ENCODE results near the gene CDC42EP4.

- no peak for TF ChIP-seq CTCF (IDR thresholded peaks at IDR 0.05; ENCODE audit: poor library complexity, severe bottlenecking)
- no peak for TF ChIP-seq TAF1 (IDR thresholded peaks at IDR 0.05; ENCODE audit: low read depth)
- no peak for TF ChIP-seq EP300 (conservative IDR thresholded peaks at IDR 0.05; ENCODE audit: poor library complexity, severe bottlenecking)
- TF ChIP-seq EZH2 (IDR thresholded peaks at IDR 0.05; ENCODE audit: borderline replicate concordance, insufficient read depth, low read length, poor library complexity, severe bottlenecking): no peak
- no peak for TF ChIP-seq RAD21 (conservative IDR thresholded peaks at IDR 0.05)
- no peak for TF ChIP-seq POLR2AphosphoS5 (IDR thresholded peaks at IDR 0.05)
- TF ChIP-seq, protein P1, sequence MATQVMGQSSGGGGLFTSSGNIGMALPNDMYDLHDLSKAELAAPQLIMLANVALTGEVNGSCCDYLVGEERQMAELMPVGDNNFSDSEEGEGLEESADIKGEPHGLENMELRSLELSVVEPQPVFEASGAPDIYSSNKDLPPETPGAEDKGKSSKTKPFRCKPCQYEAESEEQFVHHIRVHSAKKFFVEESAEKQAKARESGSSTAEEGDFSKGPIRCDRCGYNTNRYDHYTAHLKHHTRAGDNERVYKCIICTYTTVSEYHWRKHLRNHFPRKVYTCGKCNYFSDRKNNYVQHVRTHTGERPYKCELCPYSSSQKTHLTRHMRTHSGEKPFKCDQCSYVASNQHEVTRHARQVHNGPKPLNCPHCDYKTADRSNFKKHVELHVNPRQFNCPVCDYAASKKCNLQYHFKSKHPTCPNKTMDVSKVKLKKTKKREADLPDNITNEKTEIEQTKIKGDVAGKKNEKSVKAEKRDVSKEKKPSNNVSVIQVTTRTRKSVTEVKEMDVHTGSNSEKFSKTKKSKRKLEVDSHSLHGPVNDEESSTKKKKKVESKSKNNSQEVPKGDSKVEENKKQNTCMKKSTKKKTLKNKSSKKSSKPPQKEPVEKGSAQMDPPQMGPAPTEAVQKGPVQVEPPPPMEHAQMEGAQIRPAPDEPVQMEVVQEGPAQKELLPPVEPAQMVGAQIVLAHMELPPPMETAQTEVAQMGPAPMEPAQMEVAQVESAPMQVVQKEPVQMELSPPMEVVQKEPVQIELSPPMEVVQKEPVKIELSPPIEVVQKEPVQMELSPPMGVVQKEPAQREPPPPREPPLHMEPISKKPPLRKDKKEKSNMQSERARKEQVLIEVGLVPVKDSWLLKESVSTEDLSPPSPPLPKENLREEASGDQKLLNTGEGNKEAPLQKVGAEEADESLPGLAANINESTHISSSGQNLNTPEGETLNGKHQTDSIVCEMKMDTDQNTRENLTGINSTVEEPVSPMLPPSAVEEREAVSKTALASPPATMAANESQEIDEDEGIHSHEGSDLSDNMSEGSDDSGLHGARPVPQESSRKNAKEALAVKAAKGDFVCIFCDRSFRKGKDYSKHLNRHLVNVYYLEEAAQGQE (IDR thresholded peaks at IDR 0.05; ENCODE audit: borderline replicate concordance): no peak
- no peak for TF ChIP-seq SMC3 (conservative IDR thresholded peaks at IDR 0.05; ENCODE audit: poor library complexity)
Observed at GRCh38 chr17:73308017-73308823, 3.6 kb downstream of the CDC42EP4 start.

Measured in neural cell (in vitro differentiated cells).